Stimulated activated CD8-positive, alpha-beta memory T cell treated with anti-CD3 and anti-CD28 coated beads, Interleukin-12 subunit alpha, Interleukin-12 subunit beta, amount 100 ng/mL, for 24 hours (primary cell): ENCODE measurements around the gene CCDC39.

Experiments used
- DNase-seq: peaks from one replicate; pipeline ENCODE4 v3.0.0-alpha.2; 2020; ENCODE audit errors: extremely low read depth

CCDC39 gene

GRCh38 chr3:180679178-180680096 is at the start of gene CCDC39:
Gene CCDC39, minus strand, starts transcription at chr3:180679489. Its CDS starts 109 bp downstream, at chr3:180679380.
- no peak for DNase-seq

- DNase-seq, result no peak
These were observed 40.7 kb upstream of the CCDC39 start for GRCh38 chr3:180720012-180720411.

DNA sequence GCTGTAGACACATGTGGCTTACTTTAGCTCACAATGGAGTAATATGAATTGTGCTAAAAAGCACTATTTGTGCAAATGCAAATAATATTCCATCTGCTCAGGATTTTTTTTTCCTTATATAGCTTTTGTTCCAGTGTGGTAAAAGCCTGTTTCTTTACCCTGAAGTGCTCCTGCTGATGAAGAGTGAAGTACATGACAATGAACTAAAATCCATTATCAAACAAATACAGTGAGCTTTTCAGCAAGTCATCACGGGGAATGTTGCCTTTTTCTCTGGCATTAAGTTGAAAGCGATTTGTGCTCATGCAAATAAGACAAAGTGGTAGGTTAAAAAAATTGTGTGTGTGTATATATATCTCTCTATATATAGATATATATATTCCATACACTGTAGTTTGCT is 28.6 kb upstream of the CCDC39 start:
- no peak for DNase-seq

- no peak for DNase-seq
These were observed 26.3 kb upstream of the CCDC39 start for GRCh38 chr3:180705619-180706018.

DNA sequence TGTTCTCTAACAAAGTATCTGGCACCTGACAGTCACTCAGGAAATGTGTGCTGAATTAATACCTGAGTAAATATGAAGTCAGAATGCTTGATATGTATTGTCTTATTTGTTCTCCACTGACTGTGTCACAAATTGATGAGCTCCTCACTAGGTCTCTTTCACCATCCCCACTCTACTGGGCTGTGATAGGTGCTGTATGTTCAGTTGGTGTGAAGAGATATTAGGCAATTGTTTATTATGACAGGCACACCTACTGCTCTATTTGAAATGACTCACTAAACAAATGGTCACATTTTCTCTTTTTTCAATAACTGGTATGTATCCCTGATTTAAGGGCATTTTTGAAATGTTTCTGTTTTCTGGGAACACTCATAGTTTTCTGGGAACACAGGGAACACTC is 25.2 kb upstream of the CCDC39 start:
- no peak for DNase-seq

- no peak for DNase-seq
These were observed 21.7 kb upstream of the CCDC39 start for GRCh38 chr3:180700941-180701340.

DNA sequence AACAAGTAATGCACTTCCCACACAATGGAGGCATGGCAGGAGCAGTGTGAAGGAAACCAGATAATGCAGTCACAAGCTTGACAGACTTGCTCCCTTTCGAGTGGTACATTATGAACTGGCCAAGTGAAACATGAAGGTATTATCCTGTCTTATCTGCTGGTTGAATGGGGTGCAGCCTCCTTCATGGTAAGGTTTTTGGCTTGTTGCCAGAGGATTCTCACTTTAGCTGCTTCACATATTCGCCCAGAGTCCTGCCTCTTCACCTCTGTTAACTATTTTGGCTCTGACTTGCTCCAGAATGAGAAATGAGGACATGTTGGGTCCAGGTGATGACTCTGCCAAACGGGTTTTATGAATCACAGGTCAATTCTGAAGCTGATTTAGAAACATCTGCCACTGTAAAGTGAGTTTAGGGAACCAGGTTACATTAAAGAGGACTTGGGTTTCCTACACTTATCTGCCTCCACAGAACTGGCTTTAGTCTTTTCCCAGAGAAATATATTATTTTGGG is 19.5 kb upstream of the CCDC39 start:
- no peak for DNase-seq

DNA sequence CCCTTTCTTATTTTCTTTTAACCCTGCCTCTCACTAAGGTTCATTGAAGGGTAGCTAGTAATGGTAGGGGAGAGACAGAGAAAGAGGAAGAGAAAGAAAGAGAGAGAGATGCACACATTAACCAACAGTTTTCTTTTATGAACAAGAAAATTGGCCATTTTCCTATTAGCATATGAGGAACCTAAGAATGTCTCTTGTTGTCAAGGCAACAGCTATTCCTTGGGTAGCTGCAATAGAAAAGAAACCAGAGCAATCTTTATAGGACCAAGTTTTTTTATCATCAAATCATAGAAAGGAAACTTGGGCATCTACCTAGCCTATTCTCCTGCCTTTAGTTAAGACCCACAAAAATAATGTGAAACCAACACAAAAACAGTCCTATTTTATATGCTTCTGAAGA is 15.0 kb upstream of the CCDC39 start:
- DNase-seq, result no peak

GRCh38 chr3:180693656-180694055 is 14.4 kb upstream of the CCDC39 start:
- DNase-seq, result no peak

DNA sequence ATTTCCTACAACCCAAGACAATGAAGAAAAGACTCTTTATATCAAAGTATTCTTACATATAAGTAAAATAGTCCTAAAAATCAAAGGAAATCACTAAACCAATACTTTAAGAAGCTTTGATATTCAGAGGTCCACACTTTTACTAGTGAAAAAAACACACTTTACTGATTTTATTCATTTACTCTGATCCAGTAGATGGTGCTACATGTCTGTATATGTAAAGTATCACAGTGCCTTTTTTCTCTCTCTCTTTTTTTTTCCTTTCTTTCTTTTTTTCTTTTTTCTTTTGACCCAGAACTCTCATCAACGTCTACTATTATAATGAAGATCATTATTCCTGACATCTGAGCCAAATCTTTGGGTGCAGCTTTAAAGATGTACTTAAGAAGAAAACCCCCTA is 10.8 kb upstream of the CCDC39 start:
- DNase-seq, result no peak

DNA sequence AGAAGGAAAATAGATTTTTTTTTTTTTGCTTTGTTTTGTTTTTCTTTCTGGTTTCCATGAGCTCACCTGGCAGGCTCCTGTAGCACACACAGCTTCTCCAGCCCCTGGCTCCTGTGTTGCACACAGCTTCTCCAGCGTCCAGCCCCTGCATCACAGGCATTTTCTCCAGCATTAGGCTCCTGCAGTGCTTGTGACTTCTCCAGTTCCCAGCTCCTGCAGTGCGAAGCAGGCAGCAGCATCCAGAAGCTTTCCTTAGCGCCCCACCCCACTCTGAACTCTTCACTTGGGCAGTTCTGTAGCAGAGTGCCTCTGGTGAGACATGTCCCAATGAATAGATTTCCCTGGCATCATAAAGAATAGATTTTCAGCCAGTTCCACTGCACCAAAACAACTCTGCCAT is 5.5 kb upstream of the CCDC39 start:
- no peak for DNase-seq

DNA sequence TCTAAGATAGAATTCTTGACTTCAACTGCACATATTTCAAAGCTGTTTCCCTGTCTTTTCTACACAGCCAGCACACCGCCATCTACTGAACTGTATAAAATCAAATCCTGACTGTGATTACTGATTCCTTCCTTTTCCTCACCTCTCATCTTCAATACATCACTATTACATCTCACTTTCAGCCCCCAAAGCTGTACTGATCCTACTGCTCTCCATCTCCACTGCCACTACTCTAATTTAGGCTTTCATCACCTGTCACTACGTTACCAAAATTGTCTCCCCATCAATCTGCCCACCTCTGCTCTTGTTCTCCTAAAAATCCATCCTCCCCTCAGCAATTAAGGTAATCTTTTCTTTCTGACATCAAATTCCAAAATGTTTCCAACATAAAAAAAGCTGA is 4.5 kb upstream of the CCDC39 start:
- DNase-seq, result no peak

DNA sequence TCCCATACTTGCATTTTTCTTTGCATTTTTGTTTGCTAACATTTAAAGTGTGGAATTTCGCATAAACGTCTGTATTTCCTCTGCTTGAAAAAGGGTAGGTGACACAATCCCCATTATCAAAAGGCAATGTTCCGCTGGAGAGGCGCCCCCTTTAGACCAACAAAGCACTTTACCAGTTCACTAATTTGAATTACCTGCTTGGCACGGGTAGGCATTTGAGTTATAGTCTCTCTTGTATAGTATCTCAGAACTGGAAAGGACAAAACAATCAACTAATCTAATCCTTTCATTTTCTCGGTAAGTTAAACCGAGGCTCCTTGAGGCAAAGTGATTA is 775 bp upstream of the CCDC39 start:
- no peak for DNase-seq

GRCh38 chr3:180678231-180678630 is 1.1 kb downstream of the CCDC39 start:
- no peak for DNase-seq

GRCh38 chr3:180661444-180661843 is 17.8 kb downstream of the CCDC39 start:
- no peak for DNase-seq

GRCh38 chr3:180657094-180657493 is 22.2 kb downstream of the CCDC39 start:
- DNase-seq, result no peak

GRCh38 chr3:180656406-180656805 is 22.9 kb downstream of the CCDC39 start:
- no peak for DNase-seq

GRCh38 chr3:180646187-180646790 is 33.0 kb downstream of the CCDC39 start:
- DNase-seq, result no peak

- DNase-seq, result no peak
These were observed 38.3 kb downstream of the CCDC39 start for GRCh38 chr3:180640987-180641386.

DNA sequence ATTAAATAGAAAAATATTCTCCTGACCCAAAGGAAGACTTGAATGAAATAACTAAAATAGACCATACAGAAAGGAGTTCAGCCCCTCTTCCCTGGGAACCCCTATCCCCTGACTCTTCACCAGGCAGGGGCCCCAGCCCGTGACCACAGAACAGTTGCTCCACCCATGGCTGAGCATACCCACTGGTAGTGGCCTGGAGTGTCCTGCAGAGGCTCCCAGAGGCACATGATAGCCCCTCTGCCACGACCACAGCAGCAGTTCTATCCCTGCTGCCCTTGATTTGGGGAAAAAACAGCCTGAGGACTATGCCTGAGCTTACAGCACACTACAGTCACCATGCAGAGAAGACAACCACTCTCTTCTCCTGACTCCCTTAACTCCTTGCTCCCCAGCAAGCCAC is 45.6 kb downstream of the CCDC39 start:
- no peak for DNase-seq

GRCh38 chr3:180631317-180631716 is 48.0 kb downstream of the CCDC39 start:
- DNase-seq, result no peak

DNA sequence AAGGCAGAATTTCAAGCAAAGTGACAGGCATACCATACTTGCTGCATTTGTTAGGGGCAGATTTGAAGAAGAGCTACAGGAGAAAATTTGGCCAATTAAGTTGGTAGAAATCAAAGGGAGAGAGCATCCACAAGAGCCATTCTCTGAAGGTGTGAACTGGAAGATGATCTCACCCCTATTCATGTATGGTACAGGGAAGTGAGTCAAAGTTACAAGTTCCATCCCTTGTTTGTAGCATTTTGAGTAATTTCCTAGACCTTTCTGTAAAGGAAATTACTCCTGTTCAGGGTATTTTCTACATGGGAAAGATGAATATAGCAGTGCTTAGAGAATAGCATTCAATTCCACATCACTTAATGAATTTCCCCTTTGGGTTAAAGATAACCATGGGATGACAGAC is 48.9 kb downstream of the CCDC39 start:
- DNase-seq, result no peak

DNA sequence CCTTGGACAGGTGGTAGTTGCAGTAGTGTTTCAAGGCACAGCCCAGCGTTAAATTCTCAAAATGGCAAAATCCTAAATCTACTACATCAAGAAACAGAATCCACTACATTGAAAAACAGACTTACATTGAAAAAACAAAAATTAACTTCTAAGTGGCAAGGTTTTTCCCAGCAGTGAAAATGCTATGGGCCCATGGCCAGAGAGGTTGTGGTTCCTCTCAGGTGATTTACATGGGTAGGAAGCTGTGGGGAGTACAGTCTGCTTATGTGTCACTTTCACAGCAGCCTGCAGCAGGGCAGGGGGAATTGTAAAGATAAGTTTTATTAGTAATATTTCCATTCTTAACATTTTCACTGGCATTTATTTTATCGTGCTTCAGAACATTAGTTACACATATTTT is 52.4 kb downstream of the CCDC39 start:
- DNase-seq, result no peak
